22Rv1 (cell line): ENCODE data around the gene RABIF.

Experiments used
- ZFX ChIP-seq: fragments of 450-650 bp; IDR thresholded peaks from 2 replicates; pipeline ENCODE4 v1.6.1; 2017; ENCODE audit warnings: antibody characterized with exemption, borderline replicate concordance
- TF ChIP-seq, protein P1 (sequence below): fragments of 450-650 bp; IDR thresholded peaks from 2 replicates; pipeline ENCODE4 v1.5.1; 2017; ENCODE audit warnings: mild to moderate bottlenecking

DNA sequence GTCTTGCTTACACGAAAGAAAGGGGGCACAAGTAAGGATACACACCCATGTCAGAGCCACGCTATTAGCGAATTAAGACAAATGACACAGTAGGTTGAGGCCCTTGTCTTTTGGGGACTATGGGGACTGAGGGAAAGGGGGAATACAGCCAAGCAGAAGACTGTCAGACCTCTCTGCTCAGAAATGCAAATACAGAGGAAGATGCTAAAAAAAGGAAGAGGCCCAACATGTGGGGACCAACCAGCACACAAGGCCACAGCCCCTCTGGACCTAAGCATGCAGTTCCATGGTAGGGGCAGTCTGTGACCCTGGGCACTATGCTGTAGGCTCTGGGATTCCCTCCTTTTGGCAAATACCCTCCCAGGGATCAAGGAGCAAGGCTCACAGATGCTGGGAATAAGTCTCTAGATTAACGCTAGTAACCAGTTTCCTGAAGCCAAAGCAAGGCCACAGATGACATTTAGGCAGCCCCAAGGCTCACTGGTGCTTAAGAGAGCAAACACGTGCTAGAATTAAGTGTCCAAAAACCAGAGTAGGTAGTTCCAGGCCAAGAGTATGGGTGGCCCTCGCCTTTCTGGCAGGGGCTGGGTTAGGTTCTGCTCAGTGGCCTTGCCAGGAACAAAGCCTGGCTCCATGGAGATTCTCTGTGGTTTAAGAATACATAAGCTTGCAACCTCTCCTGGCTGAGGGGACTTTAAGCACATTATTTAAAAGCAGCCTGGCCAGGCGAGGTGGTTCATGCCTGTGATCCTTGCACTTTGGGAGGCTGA, 38.2 kb downstream of the RABIF start:
- TF ChIP-seq, protein P1, sequence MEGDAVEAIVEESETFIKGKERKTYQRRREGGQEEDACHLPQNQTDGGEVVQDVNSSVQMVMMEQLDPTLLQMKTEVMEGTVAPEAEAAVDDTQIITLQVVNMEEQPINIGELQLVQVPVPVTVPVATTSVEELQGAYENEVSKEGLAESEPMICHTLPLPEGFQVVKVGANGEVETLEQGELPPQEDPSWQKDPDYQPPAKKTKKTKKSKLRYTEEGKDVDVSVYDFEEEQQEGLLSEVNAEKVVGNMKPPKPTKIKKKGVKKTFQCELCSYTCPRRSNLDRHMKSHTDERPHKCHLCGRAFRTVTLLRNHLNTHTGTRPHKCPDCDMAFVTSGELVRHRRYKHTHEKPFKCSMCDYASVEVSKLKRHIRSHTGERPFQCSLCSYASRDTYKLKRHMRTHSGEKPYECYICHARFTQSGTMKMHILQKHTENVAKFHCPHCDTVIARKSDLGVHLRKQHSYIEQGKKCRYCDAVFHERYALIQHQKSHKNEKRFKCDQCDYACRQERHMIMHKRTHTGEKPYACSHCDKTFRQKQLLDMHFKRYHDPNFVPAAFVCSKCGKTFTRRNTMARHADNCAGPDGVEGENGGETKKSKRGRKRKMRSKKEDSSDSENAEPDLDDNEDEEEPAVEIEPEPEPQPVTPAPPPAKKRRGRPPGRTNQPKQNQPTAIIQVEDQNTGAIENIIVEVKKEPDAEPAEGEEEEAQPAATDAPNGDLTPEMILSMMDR: no peak
- no peak for TF ChIP-seq ZFX
